Muscle of arm (tissue), 12 donors: ENCODE measurements around the gene TCERG1L. TPM values are rescaled to one million over a fixed set of nuclear protein-coding genes. Genes with fewer than 3 reads are reported as not detected.
"Not testable (repeated sequence)": the region's sequence is repeated elsewhere in the genome, so short reads cannot be mapped to it uniquely, and the experiment has no call there.

Experiments
- DNase-seq: peaks from one replicate; pipeline ENCODE4 v3.0.0-alpha.2; 2013
- polyA plus RNA-seq, 12 donors: library from polyadenylated mRNA; unstranded; fragments of 120-200 nt; gene quantifications; one replicate each; pipeline ENCODE4 v1.2.1, GENCODE V29; 2013; ENCODE audit not compliant: insufficient read length in 12 of 12

TCERG1L gene
- polyA plus RNA-seq, 12 donors, result 0.07 to 3.0 (median 0.19) TPM; not detected in 2

GRCh38 chr10:131165092-131165491 is 146.4 kb downstream of the TCERG1L start:
- DNase-seq, result no peak

GRCh38 chr10:131162866-131163843 is 148.4 kb downstream of the TCERG1L start:
- no peak for DNase-seq

- DNase-seq, result no peak
Observed at GRCh38 chr10:131162211-131162610, 149.3 kb downstream of the TCERG1L start.

- no peak for DNase-seq
Observed at GRCh38 chr10:131161087-131161486, 150.4 kb downstream of the TCERG1L start.

GRCh38 chr10:131160219-131160875 is 151.2 kb downstream of the TCERG1L start:
- DNase-seq, result no peak

GRCh38 chr10:131159771-131160170 is 151.8 kb downstream of the TCERG1L start:
- no peak for DNase-seq

- no peak for DNase-seq
Observed at GRCh38 chr10:131158695-131159094, 152.8 kb downstream of the TCERG1L start.

GRCh38 chr10:131157899-131158298 is 153.6 kb downstream of the TCERG1L start:
- DNase-seq, result no peak

- no peak for DNase-seq
Observed at GRCh38 chr10:131155876-131156230, 155.7 kb downstream of the TCERG1L start.

GRCh38 chr10:131155218-131155875 is 156.2 kb downstream of the TCERG1L start:
- no peak for DNase-seq

GRCh38 chr10:131154306-131155025 is 157.1 kb downstream of the TCERG1L start:
- no peak for DNase-seq

- DNase-seq, result not testable (repeated sequence)
Observed at GRCh38 chr10:131152456-131152855, 159.1 kb downstream of the TCERG1L start.

GRCh38 chr10:131150126-131150525 is 161.4 kb downstream of the TCERG1L start:
- DNase-seq, result no peak

GRCh38 chr10:131149586-131149985 is 161.9 kb downstream of the TCERG1L start:
- no peak for DNase-seq

- DNase-seq, result no peak
Observed at GRCh38 chr10:131149111-131149510, 162.4 kb downstream of the TCERG1L start.

GRCh38 chr10:131148270-131148669 is 163.3 kb downstream of the TCERG1L start:
- no peak for DNase-seq

- no peak for DNase-seq
Observed at GRCh38 chr10:131147301-131147975, 164.1 kb downstream of the TCERG1L start.

- no peak for DNase-seq
Observed at GRCh38 chr10:131146790-131147189, 164.7 kb downstream of the TCERG1L start.

GRCh38 chr10:131145756-131146155 is 165.8 kb downstream of the TCERG1L start:
- DNase-seq, result no peak

GRCh38 chr10:131144711-131145375 is 166.7 kb downstream of the TCERG1L start:
- no peak for DNase-seq

GRCh38 chr10:131144196-131144595 is 167.3 kb downstream of the TCERG1L start:
- DNase-seq, result no peak
